Measurements from ENCODE around the gene VPS37C. TPM values are rescaled to one million over a fixed set of nuclear protein-coding genes. Genes with fewer than 3 reads are reported as not detected.

VPS37C gene
- total RNA-seq, 1 experiment from 2014 or later: 19.0 TPM

- H3K9ac ChIP-seq (ENCODE audit: extremely low read depth, insufficient read length, low read length): no peak overlapping the region
- H3K4me2 ChIP-seq (ENCODE audit: insufficient read depth, insufficient read length, low read length): no peak overlapping the region
- no peak overlapping the region; the same call in 1 of the 2 replicates for H3K14ac ChIP-seq (ENCODE audit: insufficient read depth, low read length)
- DNase-seq: no peak
- no peaks in the 10 kb centered on the region for H3K27me3 ChIP-seq (ENCODE audit: insufficient read depth, low read length)
- H3T11ph ChIP-seq (ENCODE audit: low read length): no peak overlapping the region
- Mint-ChIP-seq H3K4me3 (no peak overlapping the region), H3K9me3 (peaks cover 0 to 4% of the 10 kb centered on the region in 2 experiments; a peak in 1 of 5 replicates), H3K27me3 (ENCODE audit: low read depth) (peaks cover 14% of the 10 kb centered on the region), H3K27ac (no peak overlapping the region), H3K4me1 (peaks cover 7 to 13% of the 10 kb centered on the region in 2 experiments), H3K36me3 (ENCODE audit: insufficient read depth in 1 of 3, low read depth in 3 of 3) (no peaks in the 10 kb centered on the region)
- H2BK120ac ChIP-seq (ENCODE audit: low read depth, low read length, poor library complexity, severe bottlenecking): no peak overlapping the region
- H4K91ac ChIP-seq (ENCODE audit: insufficient read length, low read depth, low read length): no peak overlapping the region
- no peak overlapping the region for H2BK12ac ChIP-seq (ENCODE audit: insufficient read length, low read depth, low read length)
- no peak overlapping the region for H4K5ac ChIP-seq (ENCODE audit: insufficient read length, low read depth, low read length)
- no peak overlapping the region for H4K8ac ChIP-seq (replicated peaks; ENCODE audit: insufficient read length, low read depth, low read length)
- H3K56ac ChIP-seq (ENCODE audit: insufficient read length, low read depth, low read length): no peak overlapping the region
- H2AFZ ChIP-seq (ENCODE audit: low read length): no peak overlapping the region
- no peak overlapping the region for H3K4ac ChIP-seq (ENCODE audit: low read depth, low read length)
- no peaks in the 10 kb centered on the region for H3K79me1 ChIP-seq (ENCODE audit: insufficient read depth, low read depth, low read length, poor library complexity, severe bottlenecking)
- no peak overlapping the region for H2BK20ac ChIP-seq (ENCODE audit: low read depth, low read length, poor library complexity, severe bottlenecking)
- H3K79me2 ChIP-seq (ENCODE audit: insufficient read depth, low read length): no peaks in the 10 kb centered on the region
- H3K27ac ChIP-seq (ENCODE audit: insufficient read length, low read depth, low read length): no peak overlapping the region
- H2AK5ac ChIP-seq (ENCODE audit: insufficient read length, low read length): no peak overlapping the region
- no peaks in the 10 kb centered on the region for H3K23me2 ChIP-seq (ENCODE audit: insufficient read length, low read depth, low read length, poor library complexity, severe bottlenecking)
- no peaks in the 10 kb centered on the region for H4K20me1 ChIP-seq (ENCODE audit: control insufficient read depth, insufficient read depth, insufficient read length)
- WGBS (ENCODE audit: extremely low coverage, insufficient read length, low lambda C conversion rate): no CpG with 5 or more reads among the region's 9 CpGs
- H3K4me1 ChIP-seq (ENCODE audit: insufficient read depth, low read length): no peaks in the 10 kb centered on the region
- H3K9me3 ChIP-seq (ENCODE audit: control insufficient read depth, low read depth, low read length): no peaks in the 10 kb centered on the region
- no peak overlapping the region for H3K18ac ChIP-seq (ENCODE audit: insufficient read length, low read depth, low read length)
- no peak overlapping the region for H3K23ac ChIP-seq (ENCODE audit: insufficient read length, low read depth, low read length)
- H2BK15ac ChIP-seq (ENCODE audit: low read depth, low read length): no peak overlapping the region
- H2BK5ac ChIP-seq (ENCODE audit: insufficient read length, low read length): no peak overlapping the region
- TF ChIP-seq CTCF (conservative IDR thresholded peaks at IDR 0.05): no peak
These were observed 73.7 kb downstream of the VPS37C start for GRCh38 chr11:61087426-61088119.
